Bronchial epithelial cell (primary cell): ENCODE measurements around the gene GPR161. TPM values are rescaled to one million over a fixed set of nuclear protein-coding genes. Genes with fewer than 3 reads are reported as not detected.
"Not testable (repeated sequence)": the region's sequence is repeated elsewhere in the genome, so short reads cannot be mapped to it uniquely, and the experiment has no call there.

Source experiments
- DNase-seq: peaks from one replicate; pipeline ENCODE4 v3.0.0-alpha.2; 2010; ENCODE audit warnings: low read depth
- FAIRE-seq: peaks from 2 replicates; lab custom pipeline; 2011; peaks lifted over from hg19 to GRCh38; lab: Jason Lieb, UNC
- H3K27me3 ChIP-seq: 2 replicates; pipeline ENCODE4 v1.5.1; 2011; ENCODE audit warnings: low read length; ENCODE audit not compliant: control insufficient read depth, insufficient read depth
- H3K36me3 ChIP-seq: 2 replicates; pipeline ENCODE4 v1.5.1; 2011; ENCODE audit warnings: low read length; ENCODE audit not compliant: control insufficient read depth, insufficient read depth
- H3K4me3 ChIP-seq: 2 replicates; pipeline ENCODE4 v1.5.1; 2011; ENCODE audit warnings: mild to moderate bottlenecking, low read depth, low read length, control low read depth
- total RNA-seq: library from RNA; depleted of rRNA; stranded (reverse); fragments of >200 nt; gene quantifications from 2 replicates; pipeline ENCODE4 v1.2.1, GENCODE V29; 2014
- TF ChIP-seq, protein P1 (sequence below): IDR thresholded peaks from 2 replicates; pipeline ENCODE4 v1.5.1; 2011; ENCODE audit warnings: mild to moderate bottlenecking, moderate library complexity, low read length, control low read depth, inconsistent platforms; ENCODE audit not compliant: insufficient read depth, severe bottlenecking

Gene GPR161
- total RNA-seq, 1 donor from 2014 or later, result 8.2 TPM

GRCh38 chr1:168163670-168164069, 26.9 kb upstream of the GPR161 start:
- no peak for DNase-seq
- FAIRE-seq, result no peak
- TF ChIP-seq, protein P1, sequence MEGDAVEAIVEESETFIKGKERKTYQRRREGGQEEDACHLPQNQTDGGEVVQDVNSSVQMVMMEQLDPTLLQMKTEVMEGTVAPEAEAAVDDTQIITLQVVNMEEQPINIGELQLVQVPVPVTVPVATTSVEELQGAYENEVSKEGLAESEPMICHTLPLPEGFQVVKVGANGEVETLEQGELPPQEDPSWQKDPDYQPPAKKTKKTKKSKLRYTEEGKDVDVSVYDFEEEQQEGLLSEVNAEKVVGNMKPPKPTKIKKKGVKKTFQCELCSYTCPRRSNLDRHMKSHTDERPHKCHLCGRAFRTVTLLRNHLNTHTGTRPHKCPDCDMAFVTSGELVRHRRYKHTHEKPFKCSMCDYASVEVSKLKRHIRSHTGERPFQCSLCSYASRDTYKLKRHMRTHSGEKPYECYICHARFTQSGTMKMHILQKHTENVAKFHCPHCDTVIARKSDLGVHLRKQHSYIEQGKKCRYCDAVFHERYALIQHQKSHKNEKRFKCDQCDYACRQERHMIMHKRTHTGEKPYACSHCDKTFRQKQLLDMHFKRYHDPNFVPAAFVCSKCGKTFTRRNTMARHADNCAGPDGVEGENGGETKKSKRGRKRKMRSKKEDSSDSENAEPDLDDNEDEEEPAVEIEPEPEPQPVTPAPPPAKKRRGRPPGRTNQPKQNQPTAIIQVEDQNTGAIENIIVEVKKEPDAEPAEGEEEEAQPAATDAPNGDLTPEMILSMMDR, result no peak

DNA sequence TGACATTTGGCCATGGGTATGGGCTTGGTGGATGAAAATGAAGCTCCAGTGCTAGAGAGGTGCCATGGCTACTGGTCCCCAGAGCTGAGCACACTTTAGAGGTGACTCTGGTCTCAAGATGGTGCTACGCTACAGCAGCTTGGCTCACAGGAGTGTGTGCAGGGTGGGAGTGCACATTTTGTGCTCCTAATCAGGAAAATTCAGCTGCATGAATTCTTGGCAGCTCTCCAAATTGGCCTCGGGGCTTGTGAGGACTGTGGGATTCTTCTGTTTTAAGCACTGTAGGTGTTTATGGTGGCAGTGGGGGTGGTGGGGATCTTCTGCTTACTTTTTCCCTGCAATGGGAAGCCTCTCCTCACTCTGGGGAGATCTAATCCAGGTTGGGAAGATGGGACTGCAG, 24.7 kb upstream of the GPR161 start:
- H3K27me3 ChIP-seq, result no peaks in the 10 kb centered on the region
- no peak overlapping the region for H3K4me3 ChIP-seq
- DNase-seq (no peak), FAIRE-seq (no peak)
- TF ChIP-seq, protein P1, result no peak
- H3K36me3 ChIP-seq, result no peaks in the 10 kb centered on the region

More at GRCh38 chr1:168163670-168164069, 26.9 kb upstream of the GPR161 start:
- H3K27me3 ChIP-seq, result no peaks in the 10 kb centered on the region
- H3K4me3 ChIP-seq, result no peak overlapping the region
- H3K36me3 ChIP-seq, result no peaks in the 10 kb centered on the region

DNA sequence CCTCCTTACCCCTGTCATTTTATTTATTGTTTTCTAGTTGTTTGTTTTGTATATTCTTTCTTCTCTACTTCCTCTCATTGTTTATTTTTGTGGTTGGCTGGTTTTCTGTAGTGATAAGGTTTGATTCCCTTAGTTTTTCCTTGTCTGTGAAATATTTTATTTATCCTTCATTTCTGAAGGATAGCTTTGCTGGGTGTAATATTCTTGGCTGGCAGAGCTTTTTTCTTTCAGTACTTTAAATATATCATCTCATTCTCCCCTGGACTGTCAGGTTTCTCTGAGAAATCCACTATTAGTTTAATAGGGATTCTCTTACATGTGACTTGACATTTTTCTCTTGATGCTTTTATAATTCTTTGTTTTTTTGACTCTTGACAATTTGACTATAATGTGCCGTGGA, 23.2 kb upstream of the GPR161 start:
- Histone ChIP-seq H3K27me3 (no peaks in the 10 kb centered on the region), H3K36me3 (no peaks in the 10 kb centered on the region), H3K4me3 (no peak overlapping the region)
- TF ChIP-seq, protein P1, result no peak
- no peak for DNase-seq
- no peak for FAIRE-seq

DNA sequence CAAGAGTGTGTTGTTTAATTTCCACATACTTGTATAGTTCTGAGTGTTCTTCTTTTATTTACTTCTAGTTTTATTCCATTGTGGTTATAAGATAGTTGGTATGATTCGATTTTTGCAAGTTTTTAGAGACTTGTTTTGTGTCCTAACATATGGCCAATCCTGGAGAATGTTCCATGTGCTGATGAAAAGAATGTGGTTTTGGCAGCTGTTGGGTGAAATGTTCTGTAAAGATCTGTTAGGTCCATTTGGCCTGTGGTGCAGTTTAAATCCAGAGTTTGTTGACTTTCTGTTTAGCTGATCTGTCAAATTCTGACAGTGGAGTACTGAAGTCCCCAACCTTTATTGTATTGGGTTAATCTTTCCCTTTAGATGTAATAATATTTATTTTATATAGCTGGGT, 22.5 kb upstream of the GPR161 start:
- TF ChIP-seq, protein P1, result no peak
- Histone ChIP-seq H3K4me3 (no peak overlapping the region), H3K36me3 (no peaks in the 10 kb centered on the region), H3K27me3 (no peaks in the 10 kb centered on the region)
- FAIRE-seq (no peak), DNase-seq (no peak)

- TF ChIP-seq, protein P1, result no peak
- no peak for FAIRE-seq
These were observed 20.9 kb upstream of the GPR161 start for GRCh38 chr1:168157638-168158037.

DNA sequence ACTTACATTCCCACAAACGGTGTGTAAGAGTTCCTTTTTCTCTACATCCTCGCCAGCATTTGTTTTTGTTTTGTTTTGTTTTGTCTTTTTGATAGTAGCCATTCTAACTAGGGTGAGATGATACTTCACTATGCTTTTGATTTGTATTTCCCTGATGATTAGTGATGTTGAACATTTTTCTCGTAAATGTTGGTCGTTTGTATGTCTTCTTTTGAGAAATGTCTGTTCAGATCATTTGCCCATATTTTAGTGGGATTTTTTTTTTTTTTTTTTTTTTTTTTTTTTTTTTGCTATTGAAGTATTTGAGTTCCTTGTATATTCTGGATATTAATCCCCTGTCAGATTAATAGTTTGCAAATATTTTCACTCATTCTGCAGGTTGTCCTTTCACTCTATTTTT, 19.2 kb upstream of the GPR161 start:
- H3K27me3 ChIP-seq, result no peaks in the 10 kb centered on the region
- TF ChIP-seq, protein P1, result no peak
- DNase-seq, result no peak
- H3K4me3 ChIP-seq, result no peak overlapping the region
- H3K36me3 ChIP-seq, result no peaks in the 10 kb centered on the region
- FAIRE-seq, result no peak

More at GRCh38 chr1:168157638-168158037, 20.9 kb upstream of the GPR161 start:
- H3K36me3 ChIP-seq, result no peaks in the 10 kb centered on the region
- no peaks in the 10 kb centered on the region for H3K27me3 ChIP-seq
- no peak for DNase-seq
- no peak overlapping the region for H3K4me3 ChIP-seq

DNA sequence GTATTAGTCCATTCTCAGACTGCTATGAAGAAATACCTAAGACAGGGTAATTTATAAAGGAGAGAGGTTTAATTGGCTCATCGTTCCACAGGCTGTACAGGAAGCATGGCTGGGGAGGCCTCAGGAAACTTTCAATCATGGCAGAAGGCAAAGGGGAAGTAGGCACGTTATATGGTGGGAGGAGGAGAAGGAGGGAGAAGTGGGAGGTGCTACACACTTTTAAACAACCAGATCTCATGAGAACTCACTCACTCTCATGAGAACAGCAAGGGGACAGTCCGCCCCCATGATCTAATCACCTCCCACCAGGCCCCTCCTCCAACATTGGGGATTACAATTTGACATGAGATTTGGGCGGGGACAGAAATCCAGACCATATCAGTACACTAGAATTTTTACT, 18.0 kb upstream of the GPR161 start:
- DNase-seq, H3K4me3 ChIP-seq, H3K27me3 ChIP-seq, H3K36me3 ChIP-seq, FAIRE-seq: not testable (repeated sequence)
